ENCODE measurements around the gene TSPAN14. TPM values are rescaled to one million over a fixed set of nuclear protein-coding genes. Genes with fewer than 3 reads are reported as not detected.
"Not testable (repeated sequence)": the region's sequence is repeated elsewhere in the genome, so short reads cannot be mapped to it uniquely, and the experiment has no call there.

Gene TSPAN14
- total RNA-seq, 3 donors from 2014 or later (not counting 1 experiment from before 2014, with no cell fraction given) = 126 to 180 (median 173) TPM

DNA sequence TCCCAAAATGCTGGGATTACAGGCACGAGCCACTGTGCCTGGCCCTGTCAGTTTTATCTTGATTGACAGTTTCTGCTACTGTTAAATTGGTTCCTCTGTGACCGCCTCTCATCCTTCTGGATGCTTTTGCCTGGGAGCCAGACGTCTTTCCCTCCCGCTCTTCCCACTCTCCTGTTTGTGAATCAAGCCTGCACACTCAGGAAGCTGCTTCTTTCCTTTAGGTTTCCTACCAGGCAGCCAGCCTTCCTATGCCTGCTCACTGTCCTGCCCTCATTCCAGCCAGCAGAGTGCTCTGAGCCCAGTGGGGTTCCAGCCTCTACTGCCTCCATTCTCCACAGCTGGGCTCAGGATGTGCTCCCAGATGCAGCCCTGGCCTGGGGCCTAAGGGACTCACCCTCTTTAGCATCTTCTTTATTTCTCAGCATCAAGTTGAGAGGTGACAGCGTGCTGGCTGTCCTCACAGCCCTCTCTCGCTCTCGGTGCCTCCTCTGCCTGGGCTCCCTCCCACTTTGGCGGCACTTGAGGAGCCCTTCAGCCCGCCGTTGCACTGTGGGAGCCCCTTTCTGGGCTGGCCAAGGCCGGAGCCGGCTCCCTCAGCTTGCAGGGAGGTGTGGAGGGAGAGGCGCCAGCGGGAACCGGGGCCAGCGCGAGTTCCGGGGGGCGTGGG, 88.7 kb downstream of the TSPAN14 start:
- Mint-ChIP-seq H3K9me3 (no peaks in the 10 kb centered on the region), H3K27ac (no peak overlapping the region), H3K4me3 (no peak overlapping the region), H3K27me3 (ENCODE audit: low read depth in 2 of 2) (peaks cover 0 to 12% of the 10 kb centered on the region in 2 donors), H3K4me1 (no peaks in the 10 kb centered on the region), H3K36me3 (no peaks in the 10 kb centered on the region)
- WGBS (ENCODE audit: insufficient coverage) = 92% methylated on average over 19 of the region's 19 CpGs
- DNase-seq (no peak), ATAC-seq (no peak)
- intact Hi-C loops (cut with micrococcal nuclease) = no loop called here
- Histone ChIP-seq H3K4me3 (ENCODE audit: low read length) (no peak overlapping the region), H3K27me3 (ENCODE audit: control insufficient read depth, insufficient read depth, low read length) (no peaks in the 10 kb centered on the region), H3K9me3 (ENCODE audit: control insufficient read depth, insufficient read depth, low read length) (no peaks in the 10 kb centered on the region), H3K4me1 (ENCODE audit: control insufficient read depth, insufficient read depth, low read length) (peaks cover 6% of the 10 kb centered on the region), H3K27ac (ENCODE audit: low read length) (no peak overlapping the region), H3K36me3 (ENCODE audit: control insufficient read depth, insufficient read depth, low read length) (no peaks in the 10 kb centered on the region)
- TF ChIP-seq, protein P1, sequence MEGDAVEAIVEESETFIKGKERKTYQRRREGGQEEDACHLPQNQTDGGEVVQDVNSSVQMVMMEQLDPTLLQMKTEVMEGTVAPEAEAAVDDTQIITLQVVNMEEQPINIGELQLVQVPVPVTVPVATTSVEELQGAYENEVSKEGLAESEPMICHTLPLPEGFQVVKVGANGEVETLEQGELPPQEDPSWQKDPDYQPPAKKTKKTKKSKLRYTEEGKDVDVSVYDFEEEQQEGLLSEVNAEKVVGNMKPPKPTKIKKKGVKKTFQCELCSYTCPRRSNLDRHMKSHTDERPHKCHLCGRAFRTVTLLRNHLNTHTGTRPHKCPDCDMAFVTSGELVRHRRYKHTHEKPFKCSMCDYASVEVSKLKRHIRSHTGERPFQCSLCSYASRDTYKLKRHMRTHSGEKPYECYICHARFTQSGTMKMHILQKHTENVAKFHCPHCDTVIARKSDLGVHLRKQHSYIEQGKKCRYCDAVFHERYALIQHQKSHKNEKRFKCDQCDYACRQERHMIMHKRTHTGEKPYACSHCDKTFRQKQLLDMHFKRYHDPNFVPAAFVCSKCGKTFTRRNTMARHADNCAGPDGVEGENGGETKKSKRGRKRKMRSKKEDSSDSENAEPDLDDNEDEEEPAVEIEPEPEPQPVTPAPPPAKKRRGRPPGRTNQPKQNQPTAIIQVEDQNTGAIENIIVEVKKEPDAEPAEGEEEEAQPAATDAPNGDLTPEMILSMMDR (IDR thresholded peaks at IDR 0.05) = no peak

DNA sequence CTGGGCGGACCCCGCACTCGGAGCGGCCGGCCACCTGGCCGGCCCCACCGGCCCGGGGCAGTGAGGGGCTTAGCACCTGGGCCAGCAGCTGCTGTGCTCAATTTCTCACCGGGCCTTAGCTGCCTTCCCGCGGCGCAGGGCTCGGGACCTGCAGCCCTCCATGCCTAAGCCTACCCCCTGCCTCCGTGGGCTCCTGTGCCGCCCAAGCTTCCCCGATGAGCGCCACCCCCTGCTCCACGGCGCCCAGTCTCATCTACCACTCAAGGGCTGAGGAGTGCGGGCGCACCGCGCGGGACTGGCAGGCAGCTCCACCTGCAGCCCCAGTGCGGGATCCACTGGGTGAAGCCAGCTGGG, 89.2 kb downstream of the TSPAN14 start:
- intact Hi-C loops (cut with micrococcal nuclease) = not testable (repeated sequence)

DNA sequence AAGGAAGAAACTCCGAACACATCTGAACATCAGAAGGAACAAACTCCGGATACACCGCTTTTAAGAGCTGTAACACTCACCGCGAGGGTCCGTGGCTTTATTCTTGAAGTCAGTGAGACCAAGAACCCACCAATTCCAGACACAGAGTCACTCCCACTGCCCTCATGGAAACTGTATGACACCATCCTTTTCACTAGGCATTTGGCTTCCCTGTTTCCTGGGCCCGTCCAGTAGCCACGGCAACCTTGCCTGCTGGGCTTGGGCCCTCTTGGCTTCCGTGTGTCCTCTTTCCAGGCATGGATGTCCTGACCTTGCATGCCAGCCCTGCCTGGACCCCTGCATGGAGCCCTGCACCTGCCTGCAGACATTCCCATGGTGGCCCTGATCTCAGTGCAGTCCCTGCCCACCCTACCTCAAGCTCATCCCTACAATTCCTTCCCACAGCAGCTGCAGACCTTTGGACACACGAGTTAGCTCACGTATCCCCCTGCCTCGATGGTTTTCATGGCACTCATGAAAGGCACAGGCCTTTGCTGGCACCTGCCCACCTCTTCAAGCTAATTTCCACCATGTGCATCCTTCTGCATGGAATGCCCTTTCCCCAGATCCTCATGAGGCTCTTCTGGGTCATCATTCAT, 90.3 kb downstream of the TSPAN14 start:
- no peaks in the 10 kb centered on the region for H3K36me3 Mint-ChIP-seq
- Histone ChIP-seq H3K4me3 (ENCODE audit: low read length) (no peak overlapping the region), H3K27ac (ENCODE audit: low read length) (no peak overlapping the region), H3K36me3 (ENCODE audit: control insufficient read depth, insufficient read depth, low read length) (no peaks in the 10 kb centered on the region), H3K4me1 (ENCODE audit: control insufficient read depth, insufficient read depth, low read length) (peaks cover 6% of the 10 kb centered on the region), H3K27me3 (ENCODE audit: control insufficient read depth, insufficient read depth, low read length) (no peaks in the 10 kb centered on the region), H3K9me3 (ENCODE audit: control insufficient read depth, insufficient read depth, low read length) (no peaks in the 10 kb centered on the region)
- no peaks in the 10 kb centered on the region for H3K9me3 Mint-ChIP-seq
- ATAC-seq (no peak), DNase-seq (no peak)
- H3K4me1 Mint-ChIP-seq = no peaks in the 10 kb centered on the region
- intact Hi-C loops (cut with micrococcal nuclease) = no loop called here
- H3K27ac Mint-ChIP-seq = no peak overlapping the region
- TF ChIP-seq, protein P1 (IDR thresholded peaks at IDR 0.05) = no peak
- 79% methylated on average over 12 of the region's 12 CpGs for WGBS (ENCODE audit: insufficient coverage)
- peaks cover 8 to 14% of the 10 kb centered on the region in 2 donors for H3K27me3 Mint-ChIP-seq (ENCODE audit: low read depth in 2 of 2)
- no peak overlapping the region for H3K4me3 Mint-ChIP-seq

More for the DNA sequence above, 89.2 kb downstream of the TSPAN14 start:
- H3K4me1 Mint-ChIP-seq; H3K4me3 ChIP-seq (ENCODE audit: low read length); H3K9me3 ChIP-seq (ENCODE audit: control insufficient read depth, insufficient read depth, low read length); H3K27me3 ChIP-seq (ENCODE audit: control insufficient read depth, insufficient read depth, low read length); H3K36me3 Mint-ChIP-seq; H3K9me3 Mint-ChIP-seq; DNase-seq; ATAC-seq; H3K27ac ChIP-seq (ENCODE audit: low read length); H3K4me1 ChIP-seq (ENCODE audit: control insufficient read depth, insufficient read depth, low read length); H3K36me3 ChIP-seq (ENCODE audit: control insufficient read depth, insufficient read depth, low read length); H3K27ac Mint-ChIP-seq; H3K4me3 Mint-ChIP-seq: not testable (repeated sequence)
- 98% methylated on average over 25 of the region's 25 CpGs for WGBS (ENCODE audit: insufficient coverage)
- peaks cover 0 to 12% of the 10 kb centered on the region in 2 donors for H3K27me3 Mint-ChIP-seq (ENCODE audit: low read depth in 2 of 2)

DNA sequence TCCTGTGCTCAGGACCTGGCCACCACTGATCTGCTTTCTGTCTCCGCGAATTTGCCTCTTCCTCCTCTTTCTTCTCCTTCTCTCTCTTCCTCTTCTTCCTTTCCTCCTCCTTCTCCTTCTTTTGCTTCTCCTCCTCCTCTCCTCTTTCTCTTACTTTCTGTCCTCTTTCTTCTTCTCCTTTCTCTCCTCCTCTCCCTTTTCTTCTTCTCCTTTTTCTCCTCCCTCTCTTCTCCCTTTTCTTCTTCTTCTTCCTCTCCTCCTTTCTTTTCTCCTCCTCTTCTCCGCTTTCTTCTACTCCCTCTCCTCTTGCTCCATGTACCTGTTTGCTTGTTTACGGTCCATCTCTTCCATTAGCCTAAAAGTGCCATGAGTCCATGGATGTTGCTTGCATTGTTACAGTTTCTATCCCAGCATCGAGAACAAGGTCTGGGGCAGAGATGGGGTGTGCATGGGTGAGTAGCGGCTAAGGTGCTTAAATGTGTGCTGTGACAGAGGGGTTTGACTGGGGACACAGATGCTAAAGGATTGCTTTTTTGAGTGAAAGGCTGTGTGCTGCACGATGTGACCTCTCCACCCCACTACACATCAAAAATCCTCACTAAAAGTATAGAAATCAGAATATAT, 91.3 kb downstream of the TSPAN14 start:
- peaks cover 8 to 14% of the 10 kb centered on the region in 2 donors for H3K27me3 Mint-ChIP-seq (ENCODE audit: low read depth in 2 of 2)
- H3K4me3 ChIP-seq (ENCODE audit: low read length) = no peak overlapping the region
- H3K9me3 Mint-ChIP-seq = no peaks in the 10 kb centered on the region
- H3K27ac Mint-ChIP-seq = no peak overlapping the region
- ATAC-seq (no peak), DNase-seq (no peak)
- intact Hi-C loops (cut with micrococcal nuclease) = no loop called here
- H3K9me3 ChIP-seq (ENCODE audit: control insufficient read depth, insufficient read depth, low read length) = no peaks in the 10 kb centered on the region
- H3K36me3 Mint-ChIP-seq = no peaks in the 10 kb centered on the region
- TF ChIP-seq, protein P1 (IDR thresholded peaks at IDR 0.05) = no peak
- H3K4me1 Mint-ChIP-seq = no peaks in the 10 kb centered on the region
- peaks cover 6% of the 10 kb centered on the region for H3K4me1 ChIP-seq (ENCODE audit: control insufficient read depth, insufficient read depth, low read length)
- no peaks in the 10 kb centered on the region for H3K27me3 ChIP-seq (ENCODE audit: control insufficient read depth, insufficient read depth, low read length)
- 94% methylated on average over 6 of the region's 7 CpGs for WGBS (ENCODE audit: insufficient coverage)
- no peaks in the 10 kb centered on the region for H3K36me3 ChIP-seq (ENCODE audit: control insufficient read depth, insufficient read depth, low read length)
- no peak overlapping the region for H3K27ac ChIP-seq (ENCODE audit: low read length)
- H3K4me3 Mint-ChIP-seq = no peak overlapping the region
